GM12878 (cell line): ENCODE data around the gene TBC1D30.
A peak's percentile ranks its signal among the peaks of the same experiment; 100 is the strongest.

Source experiments
- CHD1 ChIP-seq: IDR thresholded peaks from 2 replicates; pipeline ENCODE4 v1.6.1; 2012; ENCODE audit warnings: low read depth, low read length, improper control_type of control experiment
- EGR1 ChIP-seq, 2 experiments: IDR thresholded peaks; 1 replicate in 1 of 2; 2 replicates in 1 of 2; pipeline ENCODE4 v1.6.1; 2011 to 2012; ENCODE audit warnings: low read depth in 2 of 2, low read length in 2 of 2, borderline replicate concordance in 1 of 2, mild to moderate bottlenecking in 1 of 2, moderate library complexity in 1 of 2
- HCFC1 ChIP-seq: fragments of 150-350 bp; IDR thresholded peaks from 2 replicates; pipeline ENCODE4 v1.6.1; 2014; ENCODE audit warnings: low read length
- MAX ChIP-seq: IDR thresholded peaks from 2 replicates; pipeline ENCODE4 v1.6.1; 2012; ENCODE audit warnings: low read depth, low read length, improper control_type of control experiment
- MTA3 ChIP-seq: IDR thresholded peaks from 2 replicates; pipeline ENCODE4 v1.6.1; 2012; ENCODE audit warnings: low read length, inconsistent platforms, borderline replicate concordance
- NR2C2 ChIP-seq: IDR thresholded peaks from 2 replicates; pipeline ENCODE4 v1.6.1; 2011; ENCODE audit warnings: borderline replicate concordance, low read depth; ENCODE audit not compliant: control insufficient read depth, insufficient read length
- NRF1 ChIP-seq: conservative IDR thresholded peaks from 2 replicates; pipeline ENCODE4 v1.6.1; 2011; ENCODE audit warnings: mild to moderate bottlenecking, low read depth, low read length, improper control_type of control experiment
- POLR2A ChIP-seq: IDR thresholded peaks from 2 replicates; pipeline ENCODE4 v1.6.1; 2011; ENCODE audit warnings: low read depth, mild to moderate bottlenecking, low read length
- SMAD1 ChIP-seq: fragments of 450-650 bp; IDR thresholded peaks from 2 replicates; pipeline ENCODE4 v1.6.1; 2018; ENCODE audit warnings: mild to moderate bottlenecking, low read depth; ENCODE audit not compliant: partially characterized antibody
- SMC3 ChIP-seq: IDR thresholded peaks from 2 replicates; pipeline ENCODE4 v1.6.1; 2011; ENCODE audit warnings: low read length, improper control_type of control experiment, borderline replicate concordance
- YBX1 ChIP-seq: fragments of 450-650 bp; IDR thresholded peaks from 2 replicates; pipeline ENCODE4 v1.6.1; 2016; ENCODE audit warnings: antibody characterized with exemption
- ZZZ3 ChIP-seq: IDR thresholded peaks from 2 replicates; pipeline ENCODE4 v1.6.1; 2011; ENCODE audit warnings: low read depth; ENCODE audit not compliant: control insufficient read depth, insufficient read length

GRCh38 chr12:64826234-64826633, 1.8 kb downstream of the TBC1D30 start:
- TF ChIP-seq SMC3 (no peak), MTA3 (peak; percentile 79; the same call in 1 of the 2 replicates), NR2C2 (no peak), SMAD1 (no peak), POLR2A (no peak), EGR1 (IDR thresholded peaks at IDR 0.05; ENCODE audit: borderline replicate concordance in 1 of 2, low read depth in 2 of 2, low read length in 2 of 2) (no peak), HCFC1 (no peak), ZZZ3 (no peak), NRF1 (no peak), YBX1 (no peak), MAX (peak; percentile 90), CHD1 (no peak)
